GM10248 (cell line): ENCODE data around the gene ARHGEF16.

Experiments
- CTCF ChIA-PET: fragments of 300-600 bp; sonication (Branson Sonifier 250); formaldehyde crosslinking; extraction: SDS; loops from one replicate; lab custom pipeline; 2021; ENCODE audit warnings: antibody characterized with exemption; lab: Yijun Ruan, JAX
- POLR2A ChIA-PET: fragments of 350-650 bp; sonication (Branson Sonifier 250); formaldehyde crosslinking; extraction: SDS; loops from one replicate; lab custom pipeline; 2020; ENCODE audit warnings: antibody characterized with exemption; lab: Yijun Ruan, JAX
- DNase-seq: peaks from one replicate; pipeline ENCODE4 v3.0.0; 2012; ENCODE audit errors: extremely low spot score
- TF ChIP-seq, protein P1 (sequence below): IDR thresholded peaks from 2 replicates; pipeline ENCODE4 v1.5.1; 2012; ENCODE audit warnings: mild to moderate bottlenecking, low read depth; ENCODE audit errors: extremely low read depth, missing control alignments, control extremely low read depth

The ARHGEF16 gene

DNA sequence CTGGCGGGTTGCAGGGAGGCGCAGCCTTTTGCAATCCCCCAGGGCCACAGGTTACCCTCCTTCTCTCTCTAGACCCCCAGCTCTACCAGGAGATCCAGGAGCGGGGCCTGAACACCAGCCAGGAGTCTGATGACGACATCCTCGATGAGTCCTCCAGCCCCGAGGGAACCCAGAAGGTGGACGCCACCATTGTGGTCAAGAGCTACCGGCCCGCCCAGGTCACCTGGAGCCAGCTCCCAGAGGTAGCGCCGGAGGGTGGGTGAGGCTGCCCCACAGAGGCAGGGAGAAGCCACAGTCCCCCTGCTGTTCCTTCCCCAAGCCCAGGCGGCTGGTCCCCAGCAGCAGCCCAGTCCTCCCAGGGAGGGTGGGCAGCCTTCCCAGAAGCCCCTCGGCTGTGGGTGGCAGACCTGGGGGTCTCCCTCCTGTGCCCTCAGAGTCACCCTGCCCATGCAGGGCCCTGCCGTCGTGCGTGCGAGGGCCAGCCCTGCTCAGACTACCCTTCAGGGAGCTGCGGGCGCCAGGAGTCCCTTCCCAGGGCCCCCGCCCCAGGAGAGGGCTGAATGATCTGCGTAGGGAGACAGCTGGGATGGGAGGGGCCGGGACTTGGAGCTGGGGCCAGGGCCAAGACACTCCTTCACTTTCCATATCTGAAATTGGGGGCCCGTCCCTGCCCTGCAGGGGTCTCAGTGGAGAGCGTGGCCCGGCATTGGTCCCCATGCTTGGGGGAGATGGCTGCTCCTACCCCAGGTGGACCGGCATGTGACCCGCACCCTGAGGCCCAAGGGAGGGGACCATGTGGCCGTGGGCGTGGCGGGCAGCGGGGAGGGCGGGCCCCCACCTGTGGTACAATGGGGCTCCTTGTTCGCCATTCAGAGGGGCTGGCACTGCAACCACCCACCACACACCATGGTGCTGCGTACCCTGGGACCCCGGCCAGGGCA, 12.9 kb downstream of the ARHGEF16 start:
- ChIA-PET POLR2A (no interaction called here), CTCF (interaction anchor here (1.2 kb wide), 1 partner anchor 14 kb away, joined by 3 read pairs; no protein-coding TSS in a partner anchor)
- DNase-seq, result no peak
- TF ChIP-seq, protein P1, sequence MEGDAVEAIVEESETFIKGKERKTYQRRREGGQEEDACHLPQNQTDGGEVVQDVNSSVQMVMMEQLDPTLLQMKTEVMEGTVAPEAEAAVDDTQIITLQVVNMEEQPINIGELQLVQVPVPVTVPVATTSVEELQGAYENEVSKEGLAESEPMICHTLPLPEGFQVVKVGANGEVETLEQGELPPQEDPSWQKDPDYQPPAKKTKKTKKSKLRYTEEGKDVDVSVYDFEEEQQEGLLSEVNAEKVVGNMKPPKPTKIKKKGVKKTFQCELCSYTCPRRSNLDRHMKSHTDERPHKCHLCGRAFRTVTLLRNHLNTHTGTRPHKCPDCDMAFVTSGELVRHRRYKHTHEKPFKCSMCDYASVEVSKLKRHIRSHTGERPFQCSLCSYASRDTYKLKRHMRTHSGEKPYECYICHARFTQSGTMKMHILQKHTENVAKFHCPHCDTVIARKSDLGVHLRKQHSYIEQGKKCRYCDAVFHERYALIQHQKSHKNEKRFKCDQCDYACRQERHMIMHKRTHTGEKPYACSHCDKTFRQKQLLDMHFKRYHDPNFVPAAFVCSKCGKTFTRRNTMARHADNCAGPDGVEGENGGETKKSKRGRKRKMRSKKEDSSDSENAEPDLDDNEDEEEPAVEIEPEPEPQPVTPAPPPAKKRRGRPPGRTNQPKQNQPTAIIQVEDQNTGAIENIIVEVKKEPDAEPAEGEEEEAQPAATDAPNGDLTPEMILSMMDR, result no peak

- DNase-seq, result no peak
- TF ChIP-seq, protein P1, result no peak
- ChIA-PET CTCF (interaction anchor here (1.2 to 1.7 kb wide), 2 partner anchors 16 to 22 kb away, joined by 3 to 4 read pairs; no protein-coding TSS in a partner anchor), POLR2A (no interaction called here)
Measured at GRCh38 chr1:3468236-3469103, 14.0 kb downstream of the ARHGEF16 start.

DNA sequence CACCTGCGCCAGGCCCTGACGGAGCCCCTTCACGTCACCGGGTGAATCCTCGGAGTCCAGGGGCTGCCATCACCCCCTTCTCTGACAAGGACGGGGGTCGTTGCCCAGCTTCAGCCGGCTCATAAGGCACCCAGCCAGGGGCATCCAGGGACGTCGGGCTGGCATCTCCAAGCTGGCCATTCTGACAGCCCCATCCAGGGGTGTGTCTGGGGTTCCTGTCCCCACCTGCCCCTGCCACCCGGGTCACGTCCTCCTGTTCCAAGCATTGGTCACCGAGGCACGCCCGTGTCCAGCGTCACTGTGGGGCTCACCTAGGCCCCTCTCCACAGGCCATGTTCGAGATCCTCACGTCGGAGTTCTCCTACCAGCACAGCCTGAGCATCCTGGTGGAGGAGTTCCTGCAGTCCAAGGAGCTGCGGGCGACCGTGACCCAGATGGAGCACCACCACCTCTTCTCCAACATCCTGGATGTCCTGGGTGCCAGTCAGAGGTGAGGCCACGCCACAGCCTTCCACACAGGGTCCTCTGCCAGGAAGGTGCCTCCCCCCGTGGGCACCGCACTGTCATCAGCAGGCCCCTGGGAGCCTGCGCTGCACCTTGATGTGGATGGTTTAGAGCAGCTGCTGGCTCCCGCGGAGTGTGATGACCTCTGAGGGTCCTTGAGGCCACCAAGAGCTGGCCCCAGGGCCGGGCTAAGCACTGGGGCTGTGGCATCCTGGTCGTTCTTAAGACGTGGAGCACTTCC, 14.8 kb downstream of the ARHGEF16 start:
- ChIA-PET POLR2A (no interaction called here), CTCF (interaction anchor here (1.7 kb wide), 1 partner anchor 22 kb away, joined by 4 read pairs; no protein-coding TSS in a partner anchor)
- TF ChIP-seq, protein P1, result no peak
- no peak for DNase-seq

DNA sequence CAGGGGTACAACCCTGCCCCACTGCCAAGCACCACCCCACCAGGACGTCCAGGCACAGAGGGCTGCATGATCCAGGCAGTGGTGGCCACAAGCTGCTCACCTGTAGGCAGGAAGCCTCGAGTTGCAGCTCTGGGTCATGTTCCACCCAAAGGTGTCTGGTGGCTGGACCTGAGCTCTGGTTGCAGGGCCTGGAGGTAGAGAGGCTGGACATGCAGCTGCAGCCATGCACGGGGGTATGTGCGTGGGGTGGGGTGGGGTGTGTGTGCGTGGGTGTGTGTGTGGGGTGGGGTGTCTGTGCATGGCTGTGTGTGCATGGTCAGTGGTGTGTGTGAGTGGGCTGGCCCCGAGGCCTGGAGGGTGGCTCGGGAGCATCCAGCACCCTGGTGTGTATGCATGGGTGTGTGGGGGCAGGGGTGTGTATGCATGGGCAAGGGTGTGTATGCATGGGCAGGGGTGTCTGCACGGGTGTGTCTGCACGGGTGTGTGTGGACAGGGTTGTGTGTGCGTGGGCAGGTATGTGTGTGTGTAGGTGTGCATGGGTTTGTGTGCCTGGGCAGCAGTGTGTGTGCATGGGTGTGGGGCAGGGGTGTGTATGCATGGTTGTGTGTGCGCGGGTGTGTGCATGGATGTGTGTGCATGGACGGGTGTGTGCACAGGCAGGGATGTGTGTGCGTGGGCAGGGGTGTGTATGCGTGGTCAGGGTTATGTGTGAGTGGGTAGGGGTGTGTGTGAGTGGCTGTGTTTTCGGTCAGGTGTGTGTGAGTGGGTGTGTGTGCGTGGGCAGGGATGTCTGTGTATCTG, 15.6 kb downstream of the ARHGEF16 start:
- no peak for DNase-seq
- POLR2A ChIA-PET, result no interaction called here
- TF ChIP-seq, protein P1, result no peak
- CTCF ChIA-PET, result interaction anchor here (1.7 kb wide), 1 partner anchor 21 kb away, joined by 4 read pairs; no protein-coding TSS in a partner anchor

GRCh38 chr1:3470650-3471355, 16.3 kb downstream of the ARHGEF16 start:
- TF ChIP-seq, protein P1, result no peak

More at GRCh38 chr1:3470650-3471355, 16.3 kb downstream of the ARHGEF16 start:
- CTCF ChIA-PET, result interaction anchor here (1.6 kb wide), 1 partner anchor 18 kb away, joined by 8 read pairs; no protein-coding TSS in a partner anchor
- POLR2A ChIA-PET, result no interaction called here
- DNase-seq, result no peak
